Right atrium auricular region (tissue), 2 donors: ENCODE results near the gene E2F2. TPM values are rescaled to one million over a fixed set of nuclear protein-coding genes. Genes with fewer than 3 reads are reported as not detected.

Experiments used
- DNase-seq: peaks from one replicate; pipeline ENCODE4 v3.0.0-alpha.2; 2019; ENCODE audit warnings: low spot score
- H3K27ac ChIP-seq, 2 donors: fragments of 200-600 bp; sonication (generic); 1 replicate in 1 of 2; 2 replicates in 1 of 2; pipeline ENCODE4 v1.5.1; 2016 to 2019
- H3K27me3 ChIP-seq, 2 donors: fragments of 200-600 bp; sonication (generic); one replicate each; pipeline versions ENCODE4 v1.5.1 to v1.6.0; 2017 to 2019
- H3K36me3 ChIP-seq: fragments of 200-600 bp; sonication (generic); one replicate; pipeline ENCODE4 v1.5.1; 2016
- H3K4me1 ChIP-seq, 2 donors: fragments of 200-600 bp; sonication (generic); one replicate each; pipeline versions ENCODE4 v1.5.1 to v1.6.0; 2017 to 2019
- H3K4me3 ChIP-seq, 2 donors: fragments of 200-600 bp; sonication (generic); 1 replicate in 1 of 2; 2 replicates in 1 of 2; pipeline ENCODE4 v1.5.1; 2017 to 2019; ENCODE audit warnings: mild to moderate bottlenecking in 1 of 2, moderate library complexity in 1 of 2
- H3K9me3 ChIP-seq, 2 donors: fragments of 200-600 bp; sonication (generic); one replicate each; pipeline ENCODE4 v1.5.1; 2019
- CTCF ChIP-seq, 2 donors: fragments of 200-600 bp; sonication (generic); IDR thresholded peaks; one replicate each; pipeline ENCODE4 v1.5.1; 2019; ENCODE audit warnings: antibody characterized with exemption in 2 of 2
- total RNA-seq, 2 donors: library from RNA; depleted of rRNA; stranded (reverse); fragments of >200 nt; gene quantifications; one replicate each; pipeline ENCODE4 v1.1.0, GENCODE V29; 2016

E2F2 gene
- total RNA-seq, 2 donors from 2014 or later, result 0.20 to 0.33 TPM

GRCh38 chr1:23462766-23463165 is 68.3 kb downstream of the E2F2 start:
- no peak for TF ChIP-seq CTCF (IDR thresholded peaks at IDR 0.05)
- no peaks in the 10 kb centered on the region for H3K27me3 ChIP-seq
- no peaks in the 10 kb centered on the region for H3K36me3 ChIP-seq
- H3K9me3 ChIP-seq, result no peaks in the 10 kb centered on the region
- H3K4me1 ChIP-seq, result no peaks in the 10 kb centered on the region
- H3K4me3 ChIP-seq, result no peak overlapping the region
- H3K27ac ChIP-seq, result no peak overlapping the region
- DNase-seq, result no peak

- no peak for TF ChIP-seq CTCF (IDR thresholded peaks at IDR 0.05)
- peaks cover 0 to 13% of the 10 kb centered on the region in 2 donors for H3K4me1 ChIP-seq
- no peak overlapping the region for H3K27ac ChIP-seq
- no peaks in the 10 kb centered on the region for H3K27me3 ChIP-seq
- no peak for DNase-seq
- H3K4me3 ChIP-seq, result no peak overlapping the region
- H3K36me3 ChIP-seq, result peaks cover under 1% of the 10 kb centered on the region
- no peaks in the 10 kb centered on the region for H3K9me3 ChIP-seq
These were observed 70.0 kb downstream of the E2F2 start for GRCh38 chr1:23461050-23461449.

GRCh38 chr1:23460519-23460918 is 70.5 kb downstream of the E2F2 start:
- peaks cover 5% of the 10 kb centered on the region for H3K36me3 ChIP-seq
- TF ChIP-seq CTCF (IDR thresholded peaks at IDR 0.05), result no peak
- H3K4me3 ChIP-seq, result no peak overlapping the region
- H3K27me3 ChIP-seq, result no peaks in the 10 kb centered on the region
- no peak for DNase-seq
- no peak overlapping the region for H3K27ac ChIP-seq
- peaks cover 0 to 13% of the 10 kb centered on the region in 2 donors for H3K4me1 ChIP-seq
- no peaks in the 10 kb centered on the region for H3K9me3 ChIP-seq

GRCh38 chr1:23459338-23459757 is 71.7 kb downstream of the E2F2 start:
- H3K27ac ChIP-seq, result no peak overlapping the region
- no peak overlapping the region for H3K4me3 ChIP-seq
- no peak for TF ChIP-seq CTCF (IDR thresholded peaks at IDR 0.05)
- H3K36me3 ChIP-seq, result peaks cover 17% of the 10 kb centered on the region
- DNase-seq, result no peak
- no peaks in the 10 kb centered on the region for H3K9me3 ChIP-seq
- peaks cover 0 to 13% of the 10 kb centered on the region in 2 donors for H3K4me1 ChIP-seq
- no peaks in the 10 kb centered on the region for H3K27me3 ChIP-seq

Other genes starting within 250 kb of the E2F2 start
- 10 to 100 TPM; 40.5 to 51.6 TPM for gene HNRNPR, start 186.9 kb downstream of the E2F2 start, total RNA-seq
- gene ZNF436, start 161.4 kb downstream of the E2F2 start, total RNA-seq, result 1 to 10 TPM; 7.9 to 10.0 TPM
- gene TCEA3, start 106.5 kb downstream of the E2F2 start, total RNA-seq, result 10 to 100 TPM; 24.4 to 40.1 TPM
- gene ASAP3, start 47.1 kb downstream of the E2F2 start, total RNA-seq, result 10 to 100 TPM; 38.6 to 47.2 TPM
- gene ID3, start 28.3 kb upstream of the E2F2 start, total RNA-seq, result 100 to 1,000 TPM; 145 to 357 TPM
- gene RPL11, start 160.6 kb upstream of the E2F2 start, total RNA-seq, result 100 to 1,000 TPM; 391 to 585 TPM
- gene ELOA, start 212.2 kb upstream of the E2F2 start, total RNA-seq, result 10 to 100 TPM; 25.5 to 27.5 TPM
- 10 to 100 TPM; 30.3 to 39.6 TPM for gene PITHD1, start 247.2 kb upstream of the E2F2 start, total RNA-seq